Head of caudate nucleus (tissue), 42 donors: Measurements from ENCODE around the gene CLIP4.

Source experiments
- DNase-seq, 42 donors: peaks; one replicate each; pipeline versions ENCODE4 v3.0.0 to v3.0.0-alpha.2; 2020 to 2021; ENCODE audit warnings: mixed read lengths in 7 of 42
- intact Hi-C: fragments of 100-400 bp; cut with DNase I; formaldehyde crosslinking; loops from one replicate; pipeline ENCODE4 v1.15.0; 2022

The CLIP4 gene

DNA sequence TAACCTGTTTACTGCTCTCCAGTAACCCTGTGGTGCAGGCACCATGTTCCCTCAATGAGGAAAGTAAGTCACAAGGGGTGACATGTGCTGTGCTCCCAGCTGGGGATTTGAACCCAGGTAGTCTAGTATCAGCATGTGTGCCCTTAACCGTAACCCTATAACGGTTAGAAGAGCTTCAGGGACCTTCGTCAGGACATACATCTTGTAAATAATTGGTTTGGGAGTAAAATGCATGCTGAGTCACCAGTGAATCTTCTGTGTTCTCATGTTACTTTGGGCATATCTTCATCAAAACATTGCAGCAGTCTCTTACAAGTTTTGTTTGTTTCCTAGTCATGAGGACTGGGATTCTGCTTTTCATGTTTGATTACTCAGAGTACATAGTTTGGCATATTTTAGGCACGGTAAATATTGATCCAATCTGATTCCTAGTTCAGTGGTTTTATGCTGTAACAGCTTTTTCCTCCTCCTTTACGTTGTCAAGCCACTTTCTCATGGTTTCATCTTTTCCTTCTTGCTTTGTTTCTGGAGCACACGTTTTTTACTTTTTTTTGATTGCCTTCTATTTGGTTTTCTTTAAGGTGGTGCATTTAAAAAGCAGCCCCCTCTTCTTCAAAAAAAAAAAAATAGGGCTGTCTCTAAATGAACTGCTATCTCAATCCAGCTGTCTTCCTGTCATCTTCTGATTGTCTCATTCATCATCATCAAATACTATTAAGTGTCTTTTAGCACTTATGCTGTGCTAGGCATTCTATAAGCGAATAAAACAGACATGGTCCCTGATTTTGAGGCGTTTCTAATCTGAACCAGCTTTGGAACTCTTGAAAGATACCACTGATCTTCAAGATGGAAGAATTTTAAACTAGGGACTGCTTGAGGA is 50.4 kb downstream of the CLIP4 start:
- intact Hi-C loops = no loop called here

DNA sequence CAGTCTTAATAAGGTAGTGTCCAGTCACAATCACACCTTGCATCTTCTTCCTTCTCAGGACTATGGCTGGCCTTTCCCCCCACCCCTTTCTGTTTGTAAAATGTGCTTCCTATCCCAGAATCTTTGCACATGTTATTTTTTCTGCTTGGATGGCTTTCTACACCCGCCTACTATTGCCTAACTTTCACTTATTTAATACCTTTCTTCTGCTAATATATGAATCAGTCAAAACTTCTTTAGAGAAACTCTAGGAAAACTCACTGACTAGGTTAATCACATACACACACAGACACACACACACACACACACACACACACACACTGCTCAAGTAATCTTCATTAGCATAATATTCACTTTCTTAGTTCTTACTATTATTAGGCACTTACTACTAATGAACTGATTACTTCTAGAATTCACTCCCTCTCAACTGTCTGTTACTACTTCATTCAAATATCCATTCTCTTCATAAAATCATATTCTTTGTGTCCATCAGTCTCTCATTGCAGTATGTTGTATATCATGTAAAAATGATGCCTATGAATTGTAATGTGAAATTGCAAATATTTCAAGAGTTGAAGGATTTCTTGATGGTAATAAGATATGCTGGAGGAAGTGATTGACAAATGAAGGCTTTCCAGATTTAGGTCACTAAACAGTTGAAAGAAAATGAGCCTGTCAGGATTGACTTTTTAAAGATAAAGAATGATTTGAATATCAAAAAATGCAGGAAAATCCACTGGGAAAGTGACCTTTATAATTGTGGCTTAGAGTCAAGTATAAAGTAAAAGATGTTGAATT is 51.2 kb downstream of the CLIP4 start:
- intact Hi-C loops = no loop called here
- no peak for DNase-seq

More for the DNA sequence above, 50.4 kb downstream of the CLIP4 start:
- no peak for DNase-seq

DNA sequence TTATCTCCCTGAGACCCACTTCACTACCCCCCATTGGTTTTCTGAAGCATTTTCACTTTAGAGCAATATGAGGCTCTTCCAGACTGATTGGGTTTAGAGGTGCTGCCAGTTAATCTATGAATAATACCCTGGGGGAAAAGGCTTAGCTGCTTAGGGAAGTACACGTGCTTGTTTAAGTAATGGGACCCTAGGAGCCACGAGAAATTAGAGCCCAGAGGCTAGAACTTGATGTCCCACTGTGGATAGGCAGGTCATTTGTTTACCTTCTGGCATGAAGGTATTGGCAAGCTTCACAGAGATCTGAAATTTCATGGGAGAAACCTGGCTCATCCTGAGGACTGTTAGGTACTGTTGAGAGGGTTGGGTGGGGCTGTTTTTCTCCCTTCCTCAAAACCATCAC is 59.7 kb downstream of the CLIP4 start:
- intact Hi-C loops = no loop called here

DNA sequence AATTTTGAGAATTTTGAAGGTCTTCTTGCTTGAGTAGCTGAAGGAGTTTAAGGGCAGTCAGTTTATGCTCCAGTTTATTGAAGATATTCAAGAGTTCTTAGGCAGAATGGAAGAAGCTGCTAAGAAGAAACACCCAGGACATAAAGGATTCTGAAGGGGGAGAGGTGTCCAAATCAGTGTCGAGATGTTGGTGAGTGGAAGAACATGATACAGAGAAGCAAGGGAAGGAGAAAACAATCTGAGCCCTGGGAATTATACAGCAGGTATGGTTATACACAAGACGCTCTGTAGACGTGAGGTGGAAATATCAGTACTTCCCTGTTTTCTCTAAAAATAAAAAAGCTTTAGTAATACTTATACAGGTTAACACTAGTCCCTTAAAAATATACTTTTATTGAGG is 60.1 kb downstream of the CLIP4 start:
- intact Hi-C loops = no loop called here
- no peak for DNase-seq

More for the DNA sequence above, 59.7 kb downstream of the CLIP4 start:
- no peak for DNase-seq

DNA sequence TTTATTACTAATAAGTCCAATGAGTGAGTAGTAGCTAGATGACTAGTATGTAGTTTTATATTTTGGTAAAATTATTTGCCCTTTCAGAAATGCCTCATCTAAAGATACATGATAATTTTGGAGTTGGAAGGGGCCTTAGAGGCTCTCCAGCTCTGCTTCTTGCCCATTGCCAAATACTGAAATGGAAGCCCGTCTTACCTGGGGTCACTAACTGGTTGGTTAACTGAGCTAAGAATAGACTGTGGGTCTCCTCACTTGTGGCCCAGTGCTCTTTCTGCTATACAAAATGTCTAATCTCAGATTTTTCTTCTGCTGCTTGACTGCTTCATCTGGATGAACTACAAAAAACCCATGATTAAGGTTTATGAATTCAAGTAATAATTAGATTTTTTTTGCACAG is 67.1 kb downstream of the CLIP4 start:
- no peak for DNase-seq

DNA sequence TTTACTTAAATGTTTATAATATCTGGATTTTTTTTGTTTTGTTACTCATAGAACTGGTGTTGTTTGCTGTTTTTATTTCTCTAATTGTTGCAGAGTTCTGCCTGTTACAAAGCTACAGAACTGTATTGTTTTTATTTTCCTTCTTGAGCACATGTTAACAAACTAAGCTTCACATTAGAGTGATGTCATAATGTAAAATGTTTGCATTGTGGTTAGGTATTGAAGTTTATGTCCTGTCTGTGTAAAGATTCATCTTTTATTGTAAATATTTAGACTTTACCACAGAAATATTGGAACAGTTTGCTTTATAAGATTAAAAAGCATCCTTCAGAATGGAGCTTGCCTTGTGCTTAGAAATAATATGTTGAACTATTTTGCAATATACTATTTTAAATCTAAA is 67.7 kb downstream of the CLIP4 start:
- intact Hi-C loops = no loop called here
- DNase-seq = no peak

More for the DNA sequence above, 67.1 kb downstream of the CLIP4 start:
- intact Hi-C loops = no loop called here

DNA sequence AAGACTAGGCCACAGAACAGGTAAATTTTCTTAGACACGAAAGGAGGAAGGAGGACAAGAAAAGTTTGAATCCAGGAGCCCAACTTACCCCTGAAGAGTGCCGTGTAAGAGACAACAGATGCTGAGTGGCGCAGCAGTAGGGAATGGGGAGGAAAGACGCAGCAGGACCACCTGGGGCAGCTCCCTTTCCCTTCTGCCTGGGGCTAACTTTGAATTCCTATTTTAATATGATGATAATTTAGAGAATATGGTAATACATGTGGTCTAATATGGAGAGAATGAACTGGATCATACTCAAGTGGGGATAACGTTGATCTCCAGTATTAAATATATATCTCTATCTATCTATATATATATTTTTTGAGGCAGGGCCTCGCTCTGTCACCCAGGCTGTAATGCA is 69.3 kb downstream of the CLIP4 start:
- intact Hi-C loops = no loop called here
- DNase-seq = no peak

DNA sequence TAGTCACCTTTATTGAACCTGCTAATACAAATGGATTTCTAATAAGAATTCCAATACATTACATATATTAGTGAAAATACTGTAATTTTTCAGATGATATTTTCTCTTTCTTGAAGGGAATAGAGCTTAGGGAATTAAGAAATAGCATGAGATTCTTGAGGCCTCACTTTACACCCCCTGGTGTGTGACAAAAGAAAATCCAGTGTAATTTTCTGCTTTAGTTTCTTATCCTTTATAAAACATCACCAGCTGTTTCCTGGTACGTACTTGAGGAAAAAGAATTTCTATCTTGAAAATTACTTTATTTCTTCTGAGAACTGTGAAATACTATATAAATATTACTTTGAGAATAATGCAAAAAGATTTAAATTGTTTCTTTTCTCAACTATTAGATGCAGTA is 71.6 kb downstream of the CLIP4 start:
- no peak for DNase-seq
- intact Hi-C loops = no loop called here

DNA sequence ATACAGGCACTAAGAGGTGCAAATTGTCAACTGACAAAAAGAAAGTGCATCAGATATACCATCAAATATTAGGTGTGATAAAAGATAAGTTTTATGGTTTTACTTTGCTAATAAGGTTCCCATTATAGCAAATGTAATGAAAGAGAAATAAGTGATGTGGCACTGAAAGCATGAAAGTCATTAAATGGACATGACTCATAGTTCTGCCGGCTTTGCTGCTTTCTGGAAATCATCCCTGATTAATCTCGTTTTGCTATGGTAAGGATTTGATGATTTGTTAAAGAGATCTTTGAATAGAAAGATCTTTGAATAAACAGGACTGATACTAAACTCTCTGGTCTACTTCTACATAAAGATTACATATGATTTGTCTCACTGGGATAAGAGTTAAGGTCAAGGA is 72.7 kb downstream of the CLIP4 start:
- DNase-seq = no peak
- intact Hi-C loops = no loop called here

DNA sequence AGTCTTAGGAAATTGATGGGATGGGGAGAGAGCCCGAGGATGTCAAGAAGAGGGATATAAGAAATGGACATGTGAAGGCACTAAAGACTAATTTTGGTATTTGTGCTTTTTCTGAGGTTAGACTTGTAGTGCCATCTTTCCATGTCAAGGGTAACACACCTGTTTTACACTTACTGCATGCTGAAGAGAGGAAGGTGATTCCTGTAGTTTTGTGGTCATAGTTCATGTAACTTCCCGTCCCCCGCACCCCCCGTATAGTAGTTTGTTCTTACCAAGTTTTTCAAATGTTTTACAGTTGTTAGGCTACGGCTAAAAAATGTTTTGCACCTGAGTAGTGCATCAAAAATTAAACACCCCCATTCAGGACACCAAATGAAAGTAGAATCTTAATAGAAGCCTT is 73.8 kb downstream of the CLIP4 start:
- no peak for DNase-seq
- intact Hi-C loops = no loop called here

DNA sequence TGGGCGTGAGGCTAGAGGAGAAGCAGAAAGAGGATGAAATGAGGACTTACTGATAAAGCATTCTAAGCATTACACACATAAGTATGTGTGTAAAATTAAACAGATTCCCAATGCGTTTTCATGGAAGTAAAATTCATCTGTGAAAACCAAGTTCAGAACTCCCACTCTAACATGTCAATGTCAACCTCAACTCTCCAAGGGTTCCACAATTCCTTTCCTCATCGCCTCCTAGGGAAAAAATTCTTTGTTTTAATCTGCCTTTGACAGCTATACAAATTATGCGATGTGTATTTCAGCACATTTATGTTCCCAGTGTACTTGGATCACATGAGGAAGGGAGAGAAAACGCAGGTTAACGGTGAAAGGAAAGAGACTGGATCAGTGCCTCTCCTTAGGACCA is 76.6 kb downstream of the CLIP4 start:
- intact Hi-C loops = loop anchor here (10.0 kb wide), 1 partner anchor 127 kb away; no protein-coding TSS in a partner anchor
- DNase-seq = no peak

DNA sequence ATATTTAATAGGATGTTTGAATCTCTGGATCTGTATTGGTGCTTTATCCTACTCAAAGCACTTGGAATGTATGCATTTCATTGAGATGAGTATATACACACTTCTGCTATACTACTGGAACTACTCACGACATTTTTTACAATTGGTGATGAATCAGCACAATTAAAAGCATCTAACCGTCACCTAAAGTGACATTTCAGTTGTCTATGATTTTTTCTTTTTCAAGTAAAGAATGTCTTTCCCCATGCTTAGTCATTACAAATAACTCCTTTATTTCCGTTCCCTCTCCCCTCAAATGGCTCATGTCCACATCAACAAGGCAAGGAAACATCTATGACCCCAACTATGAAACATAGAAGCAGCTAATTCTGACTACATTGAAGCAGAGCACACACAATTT is 77.3 kb downstream of the CLIP4 start:
- intact Hi-C loops = loop anchor here (10.0 kb wide), 1 partner anchor 128 kb away; no protein-coding TSS in a partner anchor
- DNase-seq = no peak

DNA sequence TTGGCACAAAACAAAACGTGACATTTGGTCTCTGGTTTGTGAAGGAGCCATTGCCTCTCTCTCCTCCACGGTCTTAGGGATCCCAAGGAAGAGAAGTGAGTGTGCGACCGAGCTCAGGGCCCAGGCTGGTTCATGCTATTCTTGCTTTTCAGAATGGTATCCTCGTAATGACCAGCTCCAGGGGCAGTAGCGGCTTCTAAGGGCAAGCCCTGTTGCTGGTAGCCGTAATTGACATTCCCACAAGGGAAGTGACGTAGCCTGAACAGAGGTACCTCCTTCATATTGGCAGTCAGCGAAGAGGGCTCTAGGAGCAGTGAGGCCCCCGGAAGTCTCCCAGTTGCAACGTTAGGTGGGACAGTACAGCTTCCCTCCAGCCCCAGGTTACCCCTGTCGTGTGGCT is 77.9 kb downstream of the CLIP4 start:
- no peak for DNase-seq
- intact Hi-C loops = loop anchor here (10.0 kb wide), 1 partner anchor 128 kb away; no protein-coding TSS in a partner anchor

DNA sequence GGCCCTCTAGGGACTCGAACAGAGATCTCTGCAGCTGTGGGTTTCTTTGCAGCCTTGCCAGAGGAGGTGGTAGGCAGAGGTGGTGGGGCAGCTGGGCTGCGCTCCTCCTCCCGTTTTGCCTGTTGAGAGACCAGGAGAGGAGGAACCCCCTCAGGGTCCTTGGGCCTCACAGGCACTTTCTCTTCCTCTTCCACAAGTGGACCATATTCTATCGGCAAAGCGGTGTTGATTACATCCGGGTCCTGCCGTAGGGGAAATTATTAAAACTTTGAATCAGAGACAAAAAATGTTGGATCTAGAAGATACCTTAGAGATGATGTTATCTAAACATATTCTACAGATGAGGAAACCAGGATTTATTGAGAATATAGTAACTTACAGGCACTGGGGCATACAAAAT is 78.5 kb downstream of the CLIP4 start:
- intact Hi-C loops = loop anchor here (10.0 kb wide), 1 partner anchor 129 kb away; no protein-coding TSS in a partner anchor
- DNase-seq = no peak

DNA sequence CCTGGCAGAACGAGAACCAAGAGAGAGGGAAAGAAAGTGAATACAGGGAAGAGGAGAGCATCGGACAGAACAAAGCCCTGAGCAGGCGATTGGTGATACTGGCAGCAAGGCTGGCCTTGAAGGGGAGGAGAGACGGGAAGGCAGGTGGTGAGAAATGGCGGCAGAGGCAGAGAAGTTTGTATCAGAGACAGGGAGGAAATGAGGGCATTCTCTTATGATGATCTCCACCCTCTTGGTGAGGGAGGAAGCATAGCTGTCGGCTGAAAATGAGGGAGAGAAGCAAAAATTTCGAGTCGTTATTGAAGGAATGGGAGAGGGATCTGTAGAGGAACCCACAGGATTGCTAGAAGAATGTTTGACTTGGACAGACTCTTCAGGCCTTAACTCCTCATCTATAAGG is 80.6 kb downstream of the CLIP4 start:
- intact Hi-C loops = loop anchor here (2.0 to 10.0 kb wide), 2 partner anchors 131 to 239 kb away; no protein-coding TSS in a partner anchor
- DNase-seq = no peak

DNA sequence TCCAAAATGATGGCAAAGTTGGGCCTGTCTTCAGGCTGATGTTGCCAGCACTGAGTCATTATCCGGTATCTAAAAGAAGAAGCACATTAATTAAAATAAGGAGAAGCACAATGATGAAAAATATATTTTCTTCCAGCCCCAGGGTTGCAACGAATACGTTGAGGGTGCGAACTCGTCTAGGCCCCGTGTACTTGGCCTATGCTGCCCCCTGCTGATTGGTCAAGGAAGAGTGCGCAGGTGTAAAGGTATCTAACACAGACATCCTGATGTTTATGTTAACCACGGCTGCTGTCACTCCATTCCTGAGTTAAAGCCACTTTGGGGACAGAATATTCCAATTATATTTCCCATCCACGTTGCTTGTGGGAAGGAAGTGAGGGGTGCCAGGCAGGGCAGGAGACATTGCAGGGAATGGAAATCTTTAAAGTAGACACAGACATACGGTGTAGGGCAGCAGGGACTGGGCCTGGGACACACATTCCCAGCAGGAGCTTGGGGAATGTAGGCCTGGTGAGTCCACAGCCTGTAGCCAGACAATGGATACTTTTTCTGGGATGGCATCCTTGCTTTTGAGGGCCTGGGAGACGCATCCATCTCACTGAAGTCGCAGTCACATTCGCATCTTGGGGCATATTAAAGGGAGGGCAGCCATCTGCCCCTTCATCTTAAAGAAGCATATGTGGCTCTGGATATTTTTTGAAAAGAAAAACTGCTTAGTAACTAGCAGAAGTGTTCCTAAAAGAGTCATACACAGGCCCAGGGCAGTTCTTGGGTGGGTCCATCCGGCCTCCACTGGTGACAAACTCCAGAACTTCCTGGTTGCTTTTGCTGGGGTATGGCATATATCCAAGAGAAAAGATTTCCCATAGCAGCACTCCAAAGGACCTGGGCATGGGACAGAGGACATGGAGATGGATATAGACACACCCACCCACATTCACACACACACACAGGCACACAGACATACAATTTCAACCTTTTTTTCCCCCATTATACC is 81.9 kb downstream of the CLIP4 start:
- intact Hi-C loops = loop anchor here (2.0 to 10.0 kb wide), 2 partner anchors 132 to 240 kb away; no protein-coding TSS in a partner anchor
- DNase-seq = peak; percentile 48 to 92 (median 82)

DNA sequence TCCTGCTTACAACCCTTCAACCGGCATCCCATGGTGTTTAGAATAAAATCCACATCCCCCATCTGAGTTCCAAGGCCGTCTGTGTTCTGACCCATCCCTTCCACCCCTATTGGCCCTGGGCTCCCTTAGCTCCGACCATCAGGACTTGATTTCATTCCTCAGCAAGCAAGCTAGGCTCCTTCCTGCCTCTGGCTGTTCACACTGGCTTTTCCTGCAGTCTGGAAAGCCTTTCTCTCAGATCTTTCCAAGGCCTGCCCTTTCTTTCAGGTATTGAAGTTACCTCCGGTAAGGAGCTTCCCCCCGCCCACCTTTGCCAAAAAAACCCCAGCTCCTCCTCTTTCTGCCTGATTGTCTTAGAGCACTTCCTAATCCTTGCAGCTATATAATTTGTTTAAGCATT is 86.8 kb downstream of the CLIP4 start:
- DNase-seq = peak in 1 of 42 donors; percentile 27

DNA sequence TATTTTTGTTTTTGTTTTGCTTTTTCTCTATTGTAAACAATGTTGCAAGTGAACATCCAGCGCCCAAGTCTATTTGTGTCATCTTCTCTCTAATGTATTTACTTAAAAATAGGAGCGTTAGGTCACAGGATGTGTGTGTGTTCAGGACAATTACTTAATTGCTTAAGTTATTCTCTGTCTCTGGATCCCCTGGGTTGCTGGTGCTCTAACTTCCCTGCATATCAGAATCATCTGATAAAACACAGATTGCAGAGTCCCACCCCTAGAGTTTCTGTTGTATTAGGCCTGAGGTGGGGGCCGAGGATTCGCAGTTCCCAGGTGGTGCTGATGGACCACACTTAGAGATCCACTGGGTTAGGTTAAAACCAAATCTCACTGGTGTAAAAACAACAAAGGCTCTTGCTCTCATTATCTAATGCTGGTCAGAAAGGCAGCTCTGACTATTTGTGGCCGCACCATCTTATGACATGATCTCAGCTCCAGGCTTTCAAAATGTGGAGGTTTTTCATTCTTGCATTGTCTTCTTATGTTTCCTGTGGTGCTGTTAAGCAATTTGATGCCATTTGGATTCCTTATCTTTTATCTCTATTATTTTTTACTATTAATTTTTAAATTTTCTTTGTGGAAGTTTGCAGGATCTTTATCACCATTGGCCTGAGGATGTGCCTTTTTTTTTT is 87.7 kb downstream of the CLIP4 start:
- peak in 1 of 42 donors; percentile 23 for DNase-seq
- intact Hi-C loops = no loop called here

More for the DNA sequence above, 86.8 kb downstream of the CLIP4 start:
- intact Hi-C loops = no loop called here
